ENCODE data around the gene TNRC18. TPM values are rescaled to one million over a fixed set of nuclear protein-coding genes. Genes with fewer than 3 reads are reported as not detected.

TNRC18 gene
- total RNA-seq, 2 experiments from 2014 or later, result 12.2 to 64.2 TPM

GRCh38 chr7:5452470-5452899, 28.9 kb upstream of the TNRC18 start:
- intact Hi-C loops (cut with micrococcal nuclease; ENCODE audit: unreplicated experiment), result loop anchor here (10.0 kb wide), 1 partner anchor 208 kb away; no protein-coding TSS in a partner anchor
- TF ChIP-seq EZH2phosphoT487 (IDR thresholded peaks at IDR 0.05; ENCODE audit: borderline replicate concordance, low read depth, low read length) (no peak), CTCF (conservative IDR thresholded peaks at IDR 0.05; ENCODE audit: low read length) (no peak)
- Histone ChIP-seq H3K9me3 (ENCODE audit: low read length) (no peaks in the 10 kb centered on the region), H4K20me1 (ENCODE audit: insufficient read depth, low read length) (no peaks in the 10 kb centered on the region), H3K4me3 (ENCODE audit: low read depth, low read length, poor library complexity, severe bottlenecking) (no peak overlapping the region), H3K27ac (ENCODE audit: low read depth, low read length, poor library complexity, severe bottlenecking) (no peak overlapping the region), H2AFZ (ENCODE audit: low read length) (no peak overlapping the region), H3K4me2 (ENCODE audit: low read length) (no peak overlapping the region), H3K79me2 (ENCODE audit: insufficient read depth, low read depth, low read length) (no peaks in the 10 kb centered on the region), H3K4me1 (ENCODE audit: insufficient read depth, low read length, poor library complexity, severe bottlenecking) (peaks cover 3% of the 10 kb centered on the region), H3K9me2 (ENCODE audit: insufficient read depth, low read length) (no peaks in the 10 kb centered on the region), H3K36me3 (ENCODE audit: insufficient read depth, low read length) (no peaks in the 10 kb centered on the region)
- no peak for DNase-seq (ENCODE audit: low spot score)
- ChIA-PET CTCF (ENCODE audit: unreplicated experiment) (no interaction called here), POLR2A (interaction anchor here (0.6 kb wide), 1 partner anchor 281 kb away, joined by 3 read pairs; no protein-coding TSS in a partner anchor)
- BruUV-seq (replicated peaks), result no TSS peak

GRCh38 chr7:5451391-5451790, 27.8 kb upstream of the TNRC18 start:
- Histone ChIP-seq H2AFZ (ENCODE audit: low read length) (no peak overlapping the region), H3K4me3 (ENCODE audit: low read depth, low read length, poor library complexity, severe bottlenecking) (no peak overlapping the region), H3K36me3 (ENCODE audit: insufficient read depth, low read length) (no peaks in the 10 kb centered on the region), H3K9me2 (ENCODE audit: insufficient read depth, low read length) (no peaks in the 10 kb centered on the region), H3K27ac (ENCODE audit: low read depth, low read length, poor library complexity, severe bottlenecking) (no peak overlapping the region), H3K9me3 (ENCODE audit: low read length) (no peaks in the 10 kb centered on the region), H4K20me1 (ENCODE audit: insufficient read depth, low read length) (no peaks in the 10 kb centered on the region), H3K79me2 (ENCODE audit: insufficient read depth, low read depth, low read length) (no peaks in the 10 kb centered on the region), H3K4me1 (ENCODE audit: insufficient read depth, low read length, poor library complexity, severe bottlenecking) (no peaks in the 10 kb centered on the region), H3K4me2 (ENCODE audit: low read length) (no peak overlapping the region)
- ChIA-PET CTCF (ENCODE audit: unreplicated experiment) (interaction anchor here (1.5 kb wide), 1 partner anchor 55 kb away, joined by 5 read pairs; no protein-coding TSS in a partner anchor), POLR2A (no interaction called here)
- BruUV-seq (replicated peaks), result no TSS peak
- no peak for TF ChIP-seq EZH2phosphoT487 (IDR thresholded peaks at IDR 0.05; ENCODE audit: borderline replicate concordance, low read depth, low read length)
- TF ChIP-seq CTCF (conservative IDR thresholded peaks at IDR 0.05; ENCODE audit: low read length), result no peak
- no peak for DNase-seq (ENCODE audit: low spot score)
- intact Hi-C loops (cut with micrococcal nuclease; ENCODE audit: unreplicated experiment), result loop anchor here (10.0 kb wide), 1 partner anchor 207 kb away; no protein-coding TSS in a partner anchor

- Histone ChIP-seq H3K4me1 (ENCODE audit: insufficient read depth, low read length, poor library complexity, severe bottlenecking) (no peaks in the 10 kb centered on the region), H3K27ac (ENCODE audit: low read depth, low read length, poor library complexity, severe bottlenecking) (no peak overlapping the region), H4K20me1 (ENCODE audit: insufficient read depth, low read length) (no peaks in the 10 kb centered on the region), H3K79me2 (ENCODE audit: insufficient read depth, low read depth, low read length) (no peaks in the 10 kb centered on the region), H3K4me3 (ENCODE audit: low read depth, low read length, poor library complexity, severe bottlenecking) (no peak overlapping the region), H3K9me3 (ENCODE audit: low read length) (no peaks in the 10 kb centered on the region), H2AFZ (ENCODE audit: low read length) (no peak overlapping the region), H3K36me3 (ENCODE audit: insufficient read depth, low read length) (no peaks in the 10 kb centered on the region), H3K4me2 (ENCODE audit: low read length) (no peak overlapping the region), H3K9me2 (ENCODE audit: insufficient read depth, low read length) (no peaks in the 10 kb centered on the region)
- ChIA-PET CTCF (ENCODE audit: unreplicated experiment) (interaction anchor here (0.9 to 1.5 kb wide), 2 partner anchors 54 to 85 kb away, joined by 3 to 5 read pairs; no protein-coding TSS in a partner anchor), POLR2A (no interaction called here)
- intact Hi-C loops (cut with micrococcal nuclease; ENCODE audit: unreplicated experiment), result loop anchor here (1.0 to 10.0 kb wide), 3 partner anchors 54 to 206 kb away; no protein-coding TSS in a partner anchor
- no peak for TF ChIP-seq EZH2phosphoT487 (IDR thresholded peaks at IDR 0.05; ENCODE audit: borderline replicate concordance, low read depth, low read length)
- peak; percentile 81 for TF ChIP-seq CTCF (conservative IDR thresholded peaks at IDR 0.05; ENCODE audit: low read length)
- DNase-seq (ENCODE audit: low spot score), result peak; percentile 67
- BruUV-seq (replicated peaks), result no TSS peak
These were observed 27.1 kb upstream of the TNRC18 start for GRCh38 chr7:5450549-5451327.
